Sigmoid colon (tissue), 7 donors: Measurements from ENCODE around the gene MICAL2. TPM values are rescaled to one million over a fixed set of nuclear protein-coding genes. Genes with fewer than 3 reads are reported as not detected.

Experiments
- DNase-seq: peaks from one replicate; pipeline ENCODE4 v3.0.0-alpha.2; 2019
- H3K27ac ChIP-seq, 4 donors: fragments of 200-600 bp; sonication (generic); one replicate each; pipeline ENCODE4 v1.5.1; 2016 to 2019; ENCODE audit warnings: mild to moderate bottlenecking in 1 of 4
- H3K27me3 ChIP-seq, 3 donors: fragments of 200-600 bp; sonication (generic); one replicate each; pipeline ENCODE4 v1.5.1; 2019; ENCODE audit warnings: mild to moderate bottlenecking in 1 of 3
- H3K36me3 ChIP-seq, 4 donors: fragments of 200-600 bp; sonication (generic); one replicate each; pipeline ENCODE4 v1.5.1; 2016 to 2019
- H3K4me1 ChIP-seq, 4 donors: fragments of 200-600 bp; sonication (generic); one replicate each; pipeline ENCODE4 v1.5.1; 2017 to 2019
- H3K4me3 ChIP-seq, 4 donors: fragments of 200-600 bp; sonication (generic); one replicate each; pipeline ENCODE4 v1.5.1; 2017 to 2019; ENCODE audit warnings: mild to moderate bottlenecking in 2 of 4, moderate library complexity in 1 of 4
- H3K9me3 ChIP-seq, 4 donors: fragments of 200-600 bp in 3 of 4; sonication (generic) in 3 of 4; one replicate each; pipeline versions ENCODE4 v1.5.1 to v1.6.1; 2013 to 2019
- CTCF ChIP-seq, 4 experiments: fragments of 450-650 bp in 3 of 4; fragments of 200-600 bp in 1 of 4; IDR thresholded peaks; one replicate each; pipeline ENCODE4 v1.5.1; 2016 to 2019; ENCODE audit warnings: antibody characterized with exemption in 4 of 4, mild to moderate bottlenecking in 3 of 4, moderate library complexity in 2 of 4
- EP300 ChIP-seq, 4 donors: sonication (generic); formaldehyde crosslinking; IDR thresholded peaks; one replicate each; pipeline ENCODE4 v1.6.1; 2017; ENCODE audit warnings: antibody characterized with exemption in 4 of 4
- POLR2A ChIP-seq, 2 donors: fragments of 450-650 bp; IDR thresholded peaks; one replicate each; pipeline ENCODE4 v1.6.1; 2016; ENCODE audit warnings: antibody characterized with exemption in 2 of 2, mild to moderate bottlenecking in 2 of 2, moderate library complexity in 2 of 2
- POLR2AphosphoS5 ChIP-seq, 4 donors: sonication (generic); formaldehyde crosslinking; IDR thresholded peaks; one replicate each; pipeline ENCODE4 v1.6.1; 2017; ENCODE audit warnings: antibody characterized with exemption in 4 of 4
- WGBS, 2 donors: extraction: QIAGEN DNeasy Blood & Tissue Kit; methylation state at CpG; one replicate each; pipeline ENCODE4 v1.1.7; 2013; 5-methylcytosine and 5-hydroxymethylcytosine counted together
- intact Hi-C: fragments of 100-400 bp; cut with DNase I; formaldehyde crosslinking; loops from one replicate; pipeline ENCODE4 v1.15.1; 2023
- polyA plus RNA-seq, 3 donors: library from polyadenylated mRNA; stranded (reverse); fragments of 200-250 nt; gene quantifications; one replicate each; pipeline ENCODE4 v1.2.3, GENCODE V29; 2013
- total RNA-seq, 4 donors: library from RNA; depleted of rRNA; stranded (reverse); fragments of >200 nt; gene quantifications; one replicate each; pipeline ENCODE4 v1.1.0, GENCODE V29; 2016
- donor health status: healthy with polysubstance abuse.
- donor health status: Bipolar disorder and iron deficiency.
- donor health status: healthy.

Gene MICAL2
- total and polyA plus RNA-seq, 7 donors, result 36.6 to 145 (median 115) TPM

- Histone ChIP-seq H3K4me1 (peaks cover 0 to 49% (median 43%) of the 10 kb centered on the region in 4 donors), H3K9me3 (no peaks in the 10 kb centered on the region), H3K36me3 (no peaks in the 10 kb centered on the region), H3K4me3 (no peak overlapping the region), H3K27me3 (no peaks in the 10 kb centered on the region), H3K27ac (peak overlapping the region in 3 of 4 donors; percentile 87 to 97 (median 89))
- no peak for TF ChIP-seq CTCF (IDR thresholded peaks at IDR 0.05)
- no peak for TF ChIP-seq POLR2AphosphoS5 (IDR thresholded peaks at IDR 0.05)
- no peak for TF ChIP-seq POLR2A (IDR thresholded peaks at IDR 0.05)
- no peak for TF ChIP-seq EP300 (IDR thresholded peaks at IDR 0.05)
- no peak for DNase-seq
- intact Hi-C loops, result no loop called here
These were observed 26.1 kb upstream of the MICAL2 start for GRCh38 chr11:12084256-12084655.

GRCh38 chr11:12085371-12086251 is 24.8 kb upstream of the MICAL2 start:
- H3K36me3 ChIP-seq, result no peaks in the 10 kb centered on the region
- intact Hi-C loops, result no loop called here
- no peaks in the 10 kb centered on the region for H3K9me3 ChIP-seq
- H3K4me1 ChIP-seq, result peaks cover 0 to 39% (median 36%) of the 10 kb centered on the region in 4 donors
- DNase-seq, result no peak
- 79 to 90% methylated on average over 11 of the region's 11 CpGs for WGBS, 2 donors
- no peak for TF ChIP-seq POLR2AphosphoS5 (IDR thresholded peaks at IDR 0.05)
- H3K4me3 ChIP-seq, result no peak overlapping the region
- H3K27ac ChIP-seq, result peak overlapping the region; percentile 78 to 97 (median 88)
- H3K27me3 ChIP-seq, result no peaks in the 10 kb centered on the region

- peaks cover 0 to 39% (median 36%) of the 10 kb centered on the region in 4 donors for H3K4me1 ChIP-seq
- WGBS, 2 donors, result 35 to 36% methylated on average over 3 of the region's 3 CpGs
These were observed 23.9 kb upstream of the MICAL2 start for GRCh38 chr11:12086271-12087074.

GRCh38 chr11:12087075-12088004 is 23.1 kb upstream of the MICAL2 start:
- H3K4me1 ChIP-seq, result peaks cover 0 to 39% (median 37%) of the 10 kb centered on the region in 4 donors
- TF ChIP-seq POLR2AphosphoS5 (IDR thresholded peaks at IDR 0.05), result no peak
- peak in 1 of 4 experiments; percentile 13 for TF ChIP-seq CTCF (IDR thresholded peaks at IDR 0.05)
- no peaks in the 10 kb centered on the region for H3K9me3 ChIP-seq
- WGBS, 2 donors, result 60 to 65% methylated on average over 7 of the region's 7 CpGs
- no peaks in the 10 kb centered on the region for H3K36me3 ChIP-seq
- H3K4me3 ChIP-seq, result no peak overlapping the region
- H3K27me3 ChIP-seq, result no peaks in the 10 kb centered on the region
- intact Hi-C loops, result no loop called here
- H3K27ac ChIP-seq, result peak overlapping the region; percentile 78 to 97 (median 88)
- no peak for DNase-seq

More at GRCh38 chr11:12086271-12087074, 23.9 kb upstream of the MICAL2 start:
- H3K36me3 ChIP-seq, result no peaks in the 10 kb centered on the region
- TF ChIP-seq CTCF (IDR thresholded peaks at IDR 0.05), result no peak
- peak; percentile 60 to 89 (median 67) for TF ChIP-seq POLR2AphosphoS5 (IDR thresholded peaks at IDR 0.05)
- peak in 3 of 4 donors; percentile 45 to 81 (median 67) for TF ChIP-seq EP300 (IDR thresholded peaks at IDR 0.05)
- no peak for TF ChIP-seq POLR2A (IDR thresholded peaks at IDR 0.05)
- H3K27ac ChIP-seq, result peak overlapping the region; percentile 78 to 97 (median 88)
- H3K27me3 ChIP-seq, result no peaks in the 10 kb centered on the region
- DNase-seq, result peak; percentile 90
- intact Hi-C loops, result no loop called here
- no peak overlapping the region for H3K4me3 ChIP-seq
- no peaks in the 10 kb centered on the region for H3K9me3 ChIP-seq
